ENCODE data around the gene KIF19.

Gene KIF19

GRCh38 chr17:74340470-74341023, 14.5 kb downstream of the KIF19 start:
- peak; percentile 75 for DNase-seq

GRCh38 chr17:74342224-74342623, 16.2 kb downstream of the KIF19 start:
- peak; percentile 49 for DNase-seq

DNA sequence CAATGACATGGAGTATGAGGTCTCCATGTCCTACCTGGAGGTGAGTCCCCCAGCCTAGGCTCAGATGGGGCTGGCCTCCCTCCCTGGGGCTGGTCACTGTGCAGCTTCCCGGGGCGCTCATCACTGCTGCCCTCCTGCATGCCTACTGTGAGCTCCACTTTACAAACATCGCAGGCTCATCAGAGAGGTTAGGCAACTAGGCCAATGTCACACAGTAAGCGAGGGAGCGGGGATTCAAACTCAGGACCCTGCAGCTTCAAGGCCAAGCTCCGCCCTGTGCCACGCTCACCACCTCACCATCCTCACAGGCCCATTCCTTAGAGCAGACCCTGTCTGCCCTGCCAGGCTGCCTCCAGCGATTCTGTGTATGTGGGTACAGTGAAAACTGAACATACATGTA, 17.1 kb downstream of the KIF19 start:
- DNase-seq, result no peak

GRCh38 chr17:74343526-74344284, 17.7 kb downstream of the KIF19 start:
- no peak for DNase-seq

- DNase-seq, result no peak
Observed at GRCh38 chr17:74344658-74345057, 18.6 kb downstream of the KIF19 start.

- no peak for DNase-seq
Observed at GRCh38 chr17:74345433-74346241, 19.6 kb downstream of the KIF19 start.

DNA sequence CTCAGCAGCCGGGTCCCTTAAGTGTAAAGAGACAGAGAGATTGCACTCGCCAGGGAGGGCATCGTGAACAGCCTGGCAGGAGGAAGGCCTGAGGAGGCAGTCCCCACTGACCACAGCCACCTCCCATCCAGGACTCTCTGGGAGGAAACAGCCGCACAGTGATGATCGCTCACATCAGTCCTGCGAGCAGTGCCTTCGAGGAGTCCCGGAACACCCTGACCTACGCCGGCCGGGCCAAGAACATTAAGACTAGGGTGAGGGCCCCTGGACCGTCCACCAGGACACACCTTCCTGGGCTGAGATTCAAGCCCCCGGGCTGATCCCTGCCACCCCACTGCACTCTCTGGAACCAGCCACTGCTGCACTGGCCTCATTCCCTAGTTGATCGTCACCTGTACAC, 21.6 kb downstream of the KIF19 start:
- no peak for DNase-seq

GRCh38 chr17:74349120-74349519, 23.1 kb downstream of the KIF19 start:
- DNase-seq, result no peak

GRCh38 chr17:74350486-74350885, 24.5 kb downstream of the KIF19 start:
- DNase-seq, result no peak

- no peak for DNase-seq
Observed at GRCh38 chr17:74351552-74352210, 25.7 kb downstream of the KIF19 start.

GRCh38 chr17:74353446-74354060, 27.5 kb downstream of the KIF19 start:
- no peak for DNase-seq

- no peak for DNase-seq
Observed at GRCh38 chr17:74354123-74354522, 28.1 kb downstream of the KIF19 start.

DNA sequence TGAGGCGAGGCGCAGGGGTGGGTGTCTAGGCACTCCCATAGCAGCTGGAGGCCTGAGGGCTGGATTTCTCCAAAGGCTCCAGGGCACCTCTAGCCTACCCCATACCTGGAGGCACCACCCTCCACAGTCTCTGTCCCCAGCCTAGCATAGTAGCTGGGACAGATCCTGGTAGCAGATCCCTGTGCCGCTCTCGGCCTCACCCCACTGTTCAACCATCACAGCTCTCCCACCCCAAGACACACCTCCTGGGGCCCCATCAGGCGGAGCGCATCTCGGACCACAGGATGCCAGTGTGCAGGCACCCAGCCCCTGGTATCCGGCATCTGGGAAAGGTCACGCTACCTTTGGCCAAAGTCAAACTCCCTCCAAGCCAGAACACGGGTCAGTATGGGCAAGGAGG, 28.5 kb downstream of the KIF19 start:
- no peak for DNase-seq

DNA sequence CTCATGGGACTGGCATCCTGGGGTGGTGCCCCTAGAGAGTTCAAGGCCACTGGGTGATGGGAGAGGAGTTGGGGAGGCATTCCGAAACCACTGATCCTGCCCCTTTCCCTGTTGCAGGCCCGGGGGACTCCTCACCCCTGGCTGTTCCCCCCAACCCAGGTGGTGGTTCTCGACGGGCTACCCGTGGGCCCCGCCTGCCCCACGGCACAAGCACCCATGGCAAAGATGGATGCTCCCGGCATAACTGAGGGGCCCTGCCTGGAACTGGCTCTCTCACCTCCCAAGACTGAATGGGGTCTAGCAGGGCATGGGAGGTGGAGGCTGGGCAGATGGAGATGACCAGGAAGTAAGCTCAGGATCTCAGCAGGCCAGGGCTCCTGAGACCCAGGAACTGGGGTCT, 29.0 kb downstream of the KIF19 start:
- no peak for DNase-seq

DNA sequence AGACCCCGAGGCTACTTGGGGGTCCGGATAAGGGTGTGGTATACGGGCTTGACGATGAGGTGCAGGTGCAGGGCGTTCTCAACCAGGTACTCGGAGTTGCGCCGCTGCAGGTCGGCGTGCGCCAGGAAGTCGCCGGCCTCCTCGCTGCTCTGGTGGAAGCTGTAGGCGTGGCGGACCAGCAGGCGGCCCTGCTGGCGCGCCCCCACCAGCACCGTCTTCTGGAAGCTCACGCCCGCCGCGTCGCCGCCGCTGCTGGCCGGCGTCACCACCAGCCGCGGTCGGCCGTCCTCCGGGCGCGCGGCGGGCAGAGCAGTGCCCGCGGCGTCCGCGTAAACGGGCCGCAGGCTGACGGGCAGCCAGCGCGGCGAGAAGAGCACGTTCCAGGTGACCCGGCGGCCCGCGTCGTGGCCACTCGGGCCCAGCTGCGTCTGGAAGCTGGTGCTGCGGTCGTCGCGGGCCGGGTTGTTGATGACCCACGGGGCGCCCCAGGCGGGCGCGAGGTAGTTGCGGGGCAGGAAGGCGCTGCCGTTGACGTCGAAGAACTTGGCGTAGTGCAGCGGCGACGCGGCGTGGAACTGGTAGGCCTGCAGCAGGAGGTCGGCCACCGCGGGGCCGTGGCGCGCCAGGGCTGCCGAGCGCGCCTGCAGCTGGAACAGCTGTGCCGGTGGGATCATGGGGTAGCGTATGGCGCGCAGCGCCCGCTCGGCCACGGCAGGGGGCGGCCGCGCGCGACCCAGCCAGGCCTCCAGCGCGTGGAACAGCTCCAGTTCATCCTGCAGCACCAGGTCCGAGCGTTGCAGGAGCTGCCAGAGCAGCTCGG, 30.8 kb downstream of the KIF19 start:
- DNase-seq, result no peak

DNA sequence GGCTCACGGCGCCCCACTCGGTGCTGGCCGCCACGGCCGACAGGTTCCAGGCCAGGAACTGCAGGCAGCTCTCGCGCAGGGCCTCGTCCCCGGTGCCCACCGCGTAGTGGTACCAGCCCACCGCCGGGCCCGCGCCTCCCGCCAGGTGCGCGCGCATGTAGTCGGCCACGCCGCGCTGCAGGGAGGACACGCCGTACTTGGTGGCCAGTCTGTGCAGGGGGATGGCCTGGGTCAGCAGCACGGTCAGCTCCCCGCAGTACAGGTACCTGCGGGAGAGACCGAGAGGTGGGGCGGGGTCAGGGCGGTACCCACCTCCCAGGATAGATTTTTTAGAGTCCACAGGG, 31.4 kb downstream of the KIF19 start:
- DNase-seq, result no peak

- no peak for DNase-seq
Observed at GRCh38 chr17:74358697-74359096, 32.7 kb downstream of the KIF19 start.

- DNase-seq, result no peak
Observed at GRCh38 chr17:74359916-74360315, 33.9 kb downstream of the KIF19 start.

GRCh38 chr17:74360899-74361229, 34.8 kb downstream of the KIF19 start:
- no peak for DNase-seq

GRCh38 chr17:74361230-74362068, 35.4 kb downstream of the KIF19 start, which contains the start of gene BTBD17:
Gene BTBD17 (minus strand): TSS chr17:74361868. CDS start chr17:74361819, 49 bp downstream.
- DNase-seq, result peak; percentile 94

GRCh38 chr17:74362069-74362405, 36.0 kb downstream of the KIF19 start:
- DNase-seq, result peak; percentile 82
